ENCODE measurements around the gene TMPRSS7.

The TMPRSS7 gene

GRCh38 chr3:112034436-112034835, at the start of gene TMPRSS7:
TMPRSS7 (plus strand) TSS chr3:112034736; CDS start chr3:112034846, 110 bp downstream.
- DNase-seq (ENCODE audit: low read depth in 2 of 2) = no peak

- no peak for DNase-seq (ENCODE audit: low read depth in 2 of 2)
Measured at GRCh38 chr3:111986800-111987199, 47.7 kb upstream of the TMPRSS7 start.

GRCh38 chr3:111989061-111989678, 45.4 kb upstream of the TMPRSS7 start:
- DNase-seq (ENCODE audit: low read depth in 2 of 2) = no peak

DNA sequence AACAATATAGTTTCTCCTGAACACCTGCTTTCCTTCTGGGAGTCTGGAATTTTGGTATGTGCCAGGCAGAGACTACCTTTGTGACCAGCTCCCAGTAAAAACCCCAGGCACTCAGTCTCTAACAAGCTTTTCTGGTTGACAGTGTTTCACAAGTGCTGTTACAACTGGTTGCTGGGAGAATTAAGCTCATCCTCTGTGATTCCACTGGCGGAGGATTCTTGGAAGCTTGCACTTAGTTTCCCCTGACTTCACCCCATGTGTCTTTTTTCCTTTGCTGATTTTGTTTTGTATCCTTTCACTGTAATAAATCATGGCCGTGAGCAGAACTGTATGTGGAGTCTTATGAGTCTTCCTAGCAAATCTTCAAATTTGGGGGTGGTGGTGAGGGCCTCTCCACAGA, 41.5 kb upstream of the TMPRSS7 start:
- DNase-seq (ENCODE audit: low read depth in 2 of 2) = no peak

GRCh38 chr3:111998636-111999483, 35.7 kb upstream of the TMPRSS7 start, which contains the start of gene TAGLN3:
TAGLN3 (plus strand) TSS chr3:111998922; CDS start chr3:111999423, 501 bp downstream.
- no peak for DNase-seq (ENCODE audit: low read depth in 2 of 2)

DNA sequence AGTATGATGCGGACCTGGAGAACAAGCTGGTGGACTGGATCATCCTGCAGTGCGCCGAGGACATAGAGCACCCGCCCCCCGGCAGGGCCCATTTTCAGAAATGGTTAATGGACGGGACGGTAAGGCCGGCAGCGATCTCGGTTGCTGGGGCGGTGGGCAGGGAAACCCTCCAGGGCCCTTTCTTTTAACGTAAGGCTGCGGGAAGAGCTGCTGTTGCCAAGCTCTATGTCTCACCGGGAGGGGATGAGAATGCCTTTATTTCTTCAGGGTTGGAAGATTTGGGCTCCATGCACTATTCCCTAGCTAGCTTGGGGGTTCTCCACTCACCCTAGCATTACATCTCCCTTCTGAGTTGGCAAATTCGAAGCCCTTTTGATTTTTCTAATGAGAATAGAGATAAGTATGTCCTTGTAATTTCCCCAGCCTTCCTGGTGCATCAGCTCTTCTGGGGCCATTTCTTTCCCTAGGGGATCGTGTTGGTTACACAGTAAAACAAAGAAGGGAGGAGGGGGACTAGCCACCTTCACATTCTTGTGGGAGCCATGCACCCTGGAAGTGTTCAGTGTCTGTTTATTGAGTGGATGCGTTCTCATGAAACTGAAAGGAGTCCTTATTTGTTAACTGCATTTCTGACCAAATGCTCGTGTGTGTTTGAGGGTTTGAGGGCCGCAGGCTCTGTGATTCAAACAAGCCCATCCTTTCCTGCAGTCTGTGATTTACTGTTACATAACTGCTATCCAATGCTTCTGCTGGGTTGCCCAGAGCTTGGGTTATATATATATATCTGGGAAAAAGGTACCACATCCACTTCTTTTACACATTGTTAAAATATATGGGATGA, 34.8 kb upstream of the TMPRSS7 start:
- no peak for DNase-seq (ENCODE audit: low read depth in 2 of 2)

DNA sequence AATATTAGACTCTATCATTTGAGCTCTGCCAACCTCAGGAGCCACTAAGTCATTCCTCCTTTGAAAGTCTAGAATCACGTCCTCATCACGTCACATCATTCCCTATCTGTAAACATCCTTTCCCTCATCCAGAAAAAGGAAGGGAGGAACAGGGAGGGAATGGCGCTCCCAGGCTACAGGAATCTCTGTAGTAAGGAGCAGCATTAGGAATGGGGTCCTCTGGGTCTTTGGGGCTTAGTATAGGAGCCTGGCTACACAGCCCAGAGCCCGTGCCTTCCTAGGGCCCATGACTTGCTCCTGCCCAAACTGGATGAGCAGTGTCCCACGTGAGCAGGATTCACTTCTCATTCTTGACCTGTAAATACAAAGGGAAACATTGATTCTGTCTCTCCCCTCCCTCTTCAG, 34.2 kb upstream of the TMPRSS7 start:
- no peak for DNase-seq (ENCODE audit: low read depth in 2 of 2)

DNA sequence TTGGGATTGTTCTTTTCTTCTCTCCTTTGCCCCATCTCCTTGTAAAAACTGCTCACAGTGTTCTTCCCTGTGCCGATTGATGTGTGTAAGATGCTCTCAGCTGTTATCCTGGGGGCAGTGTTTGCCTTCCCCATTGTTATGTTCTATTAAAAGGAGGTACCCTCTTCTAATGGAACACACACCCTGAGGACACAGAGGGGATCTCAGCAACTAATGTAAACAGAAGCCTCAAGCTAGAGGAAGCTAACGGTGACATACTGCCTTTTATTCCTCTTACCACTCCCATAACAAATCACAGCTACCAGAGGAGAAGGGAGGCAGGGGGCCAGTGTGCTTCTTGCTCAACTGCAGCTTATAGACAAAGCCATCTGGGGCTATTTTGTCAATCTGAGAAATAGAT, 33.6 kb upstream of the TMPRSS7 start:
- DNase-seq (ENCODE audit: low read depth in 2 of 2) = no peak

DNA sequence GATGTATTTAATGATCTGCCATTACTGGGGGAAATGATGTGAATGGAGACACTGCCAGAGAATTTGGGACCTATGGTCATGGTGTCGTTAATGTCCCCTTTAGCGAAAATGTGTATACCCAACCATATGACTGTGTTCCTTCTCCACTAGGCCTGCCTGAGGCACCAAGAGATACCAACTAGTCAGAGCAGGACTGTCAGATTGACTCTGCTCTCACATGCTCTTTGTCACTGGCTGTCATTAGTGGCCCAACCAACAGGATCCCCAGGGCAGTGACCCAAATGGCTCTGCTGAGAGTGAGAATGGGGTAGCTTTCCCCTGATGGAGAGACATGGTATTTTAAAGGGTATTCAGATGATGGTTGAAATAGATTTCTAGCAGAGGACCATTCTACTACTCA, 33.0 kb upstream of the TMPRSS7 start:
- DNase-seq (ENCODE audit: low read depth in 2 of 2) = no peak

DNA sequence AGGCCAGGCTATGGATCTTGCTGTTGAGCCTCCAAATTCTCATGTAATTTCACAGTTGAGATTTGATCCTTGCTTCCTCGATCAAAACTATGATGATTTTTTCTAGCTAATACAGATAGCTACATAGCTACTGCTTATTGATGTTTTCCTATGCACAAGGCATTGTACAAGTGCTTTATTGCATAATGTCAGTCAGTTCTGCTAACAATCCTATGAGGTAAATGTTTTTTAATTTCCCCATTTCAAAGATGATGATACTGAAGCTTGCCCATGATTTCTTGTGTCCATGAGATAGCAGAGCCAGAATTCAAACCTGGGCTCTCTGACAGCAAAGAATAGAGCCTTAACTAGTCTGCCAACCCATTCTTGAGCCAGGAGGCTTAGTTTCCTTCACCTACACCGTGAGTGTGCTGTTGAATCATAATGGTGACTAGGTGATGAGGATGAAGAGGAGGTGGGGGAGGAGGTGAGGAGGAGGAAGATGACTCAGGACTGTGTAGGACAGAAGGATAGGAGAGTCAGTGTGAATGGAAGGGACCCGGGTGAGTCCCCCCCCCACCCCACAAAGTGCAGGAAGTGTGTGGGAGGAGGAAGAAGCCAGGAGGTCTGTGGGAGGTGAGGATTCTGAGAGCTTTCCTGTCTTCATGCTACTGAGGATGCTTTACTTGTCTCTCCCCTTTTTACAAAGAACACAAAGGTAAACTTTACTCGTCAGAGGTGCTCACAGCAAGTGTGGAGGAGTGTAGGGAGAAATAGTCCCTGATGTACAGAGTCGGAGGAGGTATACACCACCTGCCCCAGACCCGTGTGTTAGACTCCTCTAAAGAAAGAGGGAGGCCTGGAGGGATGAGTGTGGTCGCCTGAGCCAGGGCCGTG, 32.2 kb upstream of the TMPRSS7 start:
- peak; percentile 29 to 61 for DNase-seq (ENCODE audit: low read depth in 2 of 2)

- no peak for DNase-seq (ENCODE audit: low read depth in 2 of 2)
Measured at GRCh38 chr3:112003321-112004080, 31.0 kb upstream of the TMPRSS7 start.

DNA sequence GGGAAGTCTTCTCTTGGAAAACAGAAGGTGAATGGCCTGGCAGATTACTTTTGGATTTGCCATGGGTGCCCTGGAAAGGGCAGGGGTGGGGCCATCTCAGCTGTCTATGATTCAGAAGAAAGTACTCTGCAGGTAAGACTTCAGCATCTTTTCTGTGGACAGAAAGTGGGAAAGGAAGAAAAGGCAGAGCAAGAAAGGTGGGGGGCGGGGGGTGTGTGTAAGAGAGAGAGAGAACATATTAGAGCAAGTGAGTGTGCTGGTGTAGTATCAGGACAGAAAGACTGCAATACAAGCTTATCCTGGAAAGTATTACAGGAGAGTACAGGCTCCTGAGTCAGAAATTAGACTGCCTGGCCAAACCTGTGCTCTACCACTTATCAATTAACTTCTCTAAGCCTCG, 30.3 kb upstream of the TMPRSS7 start:
- no peak for DNase-seq (ENCODE audit: low read depth in 2 of 2)

DNA sequence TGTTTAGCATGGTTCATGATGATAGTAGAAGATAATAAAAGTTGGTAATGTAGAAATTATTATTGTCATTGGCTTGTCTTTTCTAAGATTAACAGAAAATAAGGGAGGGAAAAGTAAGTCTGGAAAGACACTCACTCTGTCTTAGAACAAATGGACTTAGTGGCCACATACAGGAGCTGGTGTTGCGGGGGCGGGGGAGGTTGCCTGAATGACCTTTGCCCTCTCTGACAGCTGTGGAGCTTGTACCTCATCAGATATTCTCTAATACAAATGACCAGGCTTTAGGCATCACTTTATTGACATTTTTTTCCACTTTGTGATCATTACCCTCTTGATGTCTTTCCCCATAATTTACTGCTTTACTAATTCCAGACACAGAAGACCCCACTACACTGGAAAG, 29.9 kb upstream of the TMPRSS7 start:
- no peak for DNase-seq (ENCODE audit: low read depth in 2 of 2)

DNA sequence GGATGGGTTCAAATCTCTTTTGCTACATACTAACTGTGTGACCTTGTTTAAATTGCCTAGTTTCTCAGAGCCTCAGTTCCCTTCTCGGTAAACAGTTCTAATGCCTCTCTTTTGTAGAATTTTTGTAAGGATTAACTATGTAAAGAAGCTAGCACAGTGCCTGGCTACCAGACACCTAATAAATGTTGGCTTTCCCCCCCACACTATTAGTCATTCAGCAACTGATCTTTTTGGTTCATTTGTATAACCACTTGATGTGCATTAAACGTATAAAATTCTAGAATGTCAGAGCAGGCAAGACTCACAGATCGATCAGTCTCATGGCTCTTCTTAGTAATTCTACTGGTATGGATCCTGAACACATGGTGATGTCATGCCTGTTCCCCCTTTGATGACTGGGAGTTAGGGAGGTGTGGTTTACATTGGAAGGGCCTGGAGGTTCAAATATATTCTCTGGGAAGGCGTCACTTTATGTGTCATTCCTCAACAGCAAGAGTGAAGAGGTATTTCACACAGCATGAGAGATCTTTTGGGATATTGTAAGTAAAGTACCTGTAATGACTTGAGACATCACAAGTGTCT, 29.4 kb upstream of the TMPRSS7 start:
- DNase-seq (ENCODE audit: low read depth in 2 of 2) = no peak

DNA sequence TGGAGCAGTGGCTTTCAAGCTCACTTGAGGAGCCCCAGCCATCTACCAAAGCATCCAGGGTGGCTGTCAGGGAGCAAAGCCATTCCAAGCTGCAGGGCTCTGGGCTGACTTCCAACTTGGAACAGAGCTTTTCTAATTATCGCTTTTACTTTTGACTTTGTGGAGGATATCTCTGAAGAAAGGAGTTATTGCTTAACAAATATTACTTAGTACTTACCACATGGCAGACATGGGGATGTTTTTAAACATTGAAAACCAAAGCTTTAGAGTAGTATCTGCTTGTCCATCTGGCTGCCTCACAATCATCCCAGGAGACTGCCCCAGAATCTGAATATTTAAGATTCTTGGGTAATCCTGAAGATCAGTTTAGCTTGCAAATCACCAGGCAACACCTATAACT, 26.9 kb upstream of the TMPRSS7 start:
- no peak for DNase-seq (ENCODE audit: low read depth in 2 of 2)

DNA sequence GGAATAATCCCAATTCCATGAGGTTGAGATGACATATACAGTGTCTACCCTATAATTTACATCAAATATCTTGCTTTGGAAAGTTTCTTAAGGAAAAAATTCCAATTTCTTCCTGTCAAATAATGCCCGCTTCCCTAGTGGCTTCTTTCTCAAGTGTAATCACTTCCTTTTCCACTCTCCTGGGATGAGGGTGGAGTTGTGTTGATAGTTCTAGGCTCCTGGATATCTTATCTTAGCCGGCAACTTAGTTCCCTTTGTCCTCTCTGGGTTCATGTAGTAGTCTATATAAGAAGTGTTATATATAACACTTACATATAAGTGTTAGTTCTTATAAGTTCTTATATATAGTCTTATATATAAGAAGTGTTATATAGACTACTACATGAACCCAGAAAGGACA, 24.9 kb upstream of the TMPRSS7 start:
- no peak for DNase-seq (ENCODE audit: low read depth in 2 of 2)

- DNase-seq (ENCODE audit: low read depth in 2 of 2) = no peak
Measured at GRCh38 chr3:112010636-112011035, 23.9 kb upstream of the TMPRSS7 start.

- no peak for DNase-seq (ENCODE audit: low read depth in 2 of 2)
Measured at GRCh38 chr3:112011376-112011940, 23.1 kb upstream of the TMPRSS7 start.

DNA sequence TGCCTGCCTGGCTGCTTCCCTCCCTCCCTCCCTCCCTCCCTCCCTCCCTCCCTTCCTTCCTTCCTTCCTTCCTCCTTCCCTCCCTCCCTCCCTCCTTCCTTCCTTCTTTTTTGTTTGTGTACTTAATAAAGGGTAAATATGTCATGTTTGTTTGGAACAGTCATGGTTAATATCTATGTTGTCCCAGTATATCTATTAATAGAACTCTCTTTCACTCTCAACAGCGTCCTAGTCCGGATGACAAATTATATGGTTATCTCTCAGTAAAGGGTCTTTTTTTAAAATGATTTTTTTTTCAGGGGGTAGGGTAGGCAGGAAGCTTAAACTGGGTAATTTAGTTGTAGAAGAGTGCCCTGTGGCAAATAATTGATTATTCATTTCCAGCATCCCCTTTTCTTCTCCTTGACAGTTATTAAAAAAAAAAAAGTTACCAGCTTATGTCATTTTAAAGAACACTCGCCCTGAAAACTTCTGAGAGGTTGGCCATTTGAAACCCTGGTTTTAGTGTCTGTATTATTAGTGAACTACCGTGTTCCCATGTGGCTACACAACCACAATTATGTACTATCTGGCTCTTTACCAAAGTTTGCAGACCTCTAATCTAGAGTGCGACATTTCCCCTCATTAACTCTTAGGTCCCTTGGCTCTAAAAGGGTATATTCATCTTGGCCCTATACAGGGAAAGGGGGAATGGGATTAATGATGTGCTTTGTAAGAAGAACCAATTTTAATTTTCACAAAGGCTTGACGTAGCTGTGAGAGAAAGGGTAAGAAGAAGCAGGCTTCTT, 22.1 kb upstream of the TMPRSS7 start:
- no peak for DNase-seq (ENCODE audit: low read depth in 2 of 2)
